ENCODE results near the gene SOX5. TPM values are rescaled to one million over a fixed set of nuclear protein-coding genes. Genes with fewer than 3 reads are reported as not detected.

The SOX5 gene
- total and polyA plus RNA-seq, 2 of the 8 experiments (the other 6 are each of a cell fraction or from before 2014, with no cell fraction given): 2.2 to 2.6 TPM

DNA sequence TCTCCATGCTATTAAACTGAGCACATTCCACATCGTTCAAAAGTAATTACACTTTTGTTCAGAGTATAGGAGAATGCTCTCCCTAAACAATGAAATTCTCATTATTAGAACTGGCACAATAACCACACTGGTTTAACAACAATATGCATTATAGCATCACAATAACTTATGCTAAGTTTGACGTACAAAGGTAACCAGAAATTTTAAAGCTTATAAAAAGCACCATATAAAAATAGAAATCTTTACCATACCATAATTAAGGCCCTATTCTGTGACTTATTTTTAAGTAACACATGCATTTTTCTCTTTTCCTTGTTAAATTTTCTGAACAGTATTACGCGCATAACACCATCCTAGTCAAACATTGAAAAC, 60.4 kb downstream of the SOX5 start (continued):
- TF ChIP-seq, protein P1, sequence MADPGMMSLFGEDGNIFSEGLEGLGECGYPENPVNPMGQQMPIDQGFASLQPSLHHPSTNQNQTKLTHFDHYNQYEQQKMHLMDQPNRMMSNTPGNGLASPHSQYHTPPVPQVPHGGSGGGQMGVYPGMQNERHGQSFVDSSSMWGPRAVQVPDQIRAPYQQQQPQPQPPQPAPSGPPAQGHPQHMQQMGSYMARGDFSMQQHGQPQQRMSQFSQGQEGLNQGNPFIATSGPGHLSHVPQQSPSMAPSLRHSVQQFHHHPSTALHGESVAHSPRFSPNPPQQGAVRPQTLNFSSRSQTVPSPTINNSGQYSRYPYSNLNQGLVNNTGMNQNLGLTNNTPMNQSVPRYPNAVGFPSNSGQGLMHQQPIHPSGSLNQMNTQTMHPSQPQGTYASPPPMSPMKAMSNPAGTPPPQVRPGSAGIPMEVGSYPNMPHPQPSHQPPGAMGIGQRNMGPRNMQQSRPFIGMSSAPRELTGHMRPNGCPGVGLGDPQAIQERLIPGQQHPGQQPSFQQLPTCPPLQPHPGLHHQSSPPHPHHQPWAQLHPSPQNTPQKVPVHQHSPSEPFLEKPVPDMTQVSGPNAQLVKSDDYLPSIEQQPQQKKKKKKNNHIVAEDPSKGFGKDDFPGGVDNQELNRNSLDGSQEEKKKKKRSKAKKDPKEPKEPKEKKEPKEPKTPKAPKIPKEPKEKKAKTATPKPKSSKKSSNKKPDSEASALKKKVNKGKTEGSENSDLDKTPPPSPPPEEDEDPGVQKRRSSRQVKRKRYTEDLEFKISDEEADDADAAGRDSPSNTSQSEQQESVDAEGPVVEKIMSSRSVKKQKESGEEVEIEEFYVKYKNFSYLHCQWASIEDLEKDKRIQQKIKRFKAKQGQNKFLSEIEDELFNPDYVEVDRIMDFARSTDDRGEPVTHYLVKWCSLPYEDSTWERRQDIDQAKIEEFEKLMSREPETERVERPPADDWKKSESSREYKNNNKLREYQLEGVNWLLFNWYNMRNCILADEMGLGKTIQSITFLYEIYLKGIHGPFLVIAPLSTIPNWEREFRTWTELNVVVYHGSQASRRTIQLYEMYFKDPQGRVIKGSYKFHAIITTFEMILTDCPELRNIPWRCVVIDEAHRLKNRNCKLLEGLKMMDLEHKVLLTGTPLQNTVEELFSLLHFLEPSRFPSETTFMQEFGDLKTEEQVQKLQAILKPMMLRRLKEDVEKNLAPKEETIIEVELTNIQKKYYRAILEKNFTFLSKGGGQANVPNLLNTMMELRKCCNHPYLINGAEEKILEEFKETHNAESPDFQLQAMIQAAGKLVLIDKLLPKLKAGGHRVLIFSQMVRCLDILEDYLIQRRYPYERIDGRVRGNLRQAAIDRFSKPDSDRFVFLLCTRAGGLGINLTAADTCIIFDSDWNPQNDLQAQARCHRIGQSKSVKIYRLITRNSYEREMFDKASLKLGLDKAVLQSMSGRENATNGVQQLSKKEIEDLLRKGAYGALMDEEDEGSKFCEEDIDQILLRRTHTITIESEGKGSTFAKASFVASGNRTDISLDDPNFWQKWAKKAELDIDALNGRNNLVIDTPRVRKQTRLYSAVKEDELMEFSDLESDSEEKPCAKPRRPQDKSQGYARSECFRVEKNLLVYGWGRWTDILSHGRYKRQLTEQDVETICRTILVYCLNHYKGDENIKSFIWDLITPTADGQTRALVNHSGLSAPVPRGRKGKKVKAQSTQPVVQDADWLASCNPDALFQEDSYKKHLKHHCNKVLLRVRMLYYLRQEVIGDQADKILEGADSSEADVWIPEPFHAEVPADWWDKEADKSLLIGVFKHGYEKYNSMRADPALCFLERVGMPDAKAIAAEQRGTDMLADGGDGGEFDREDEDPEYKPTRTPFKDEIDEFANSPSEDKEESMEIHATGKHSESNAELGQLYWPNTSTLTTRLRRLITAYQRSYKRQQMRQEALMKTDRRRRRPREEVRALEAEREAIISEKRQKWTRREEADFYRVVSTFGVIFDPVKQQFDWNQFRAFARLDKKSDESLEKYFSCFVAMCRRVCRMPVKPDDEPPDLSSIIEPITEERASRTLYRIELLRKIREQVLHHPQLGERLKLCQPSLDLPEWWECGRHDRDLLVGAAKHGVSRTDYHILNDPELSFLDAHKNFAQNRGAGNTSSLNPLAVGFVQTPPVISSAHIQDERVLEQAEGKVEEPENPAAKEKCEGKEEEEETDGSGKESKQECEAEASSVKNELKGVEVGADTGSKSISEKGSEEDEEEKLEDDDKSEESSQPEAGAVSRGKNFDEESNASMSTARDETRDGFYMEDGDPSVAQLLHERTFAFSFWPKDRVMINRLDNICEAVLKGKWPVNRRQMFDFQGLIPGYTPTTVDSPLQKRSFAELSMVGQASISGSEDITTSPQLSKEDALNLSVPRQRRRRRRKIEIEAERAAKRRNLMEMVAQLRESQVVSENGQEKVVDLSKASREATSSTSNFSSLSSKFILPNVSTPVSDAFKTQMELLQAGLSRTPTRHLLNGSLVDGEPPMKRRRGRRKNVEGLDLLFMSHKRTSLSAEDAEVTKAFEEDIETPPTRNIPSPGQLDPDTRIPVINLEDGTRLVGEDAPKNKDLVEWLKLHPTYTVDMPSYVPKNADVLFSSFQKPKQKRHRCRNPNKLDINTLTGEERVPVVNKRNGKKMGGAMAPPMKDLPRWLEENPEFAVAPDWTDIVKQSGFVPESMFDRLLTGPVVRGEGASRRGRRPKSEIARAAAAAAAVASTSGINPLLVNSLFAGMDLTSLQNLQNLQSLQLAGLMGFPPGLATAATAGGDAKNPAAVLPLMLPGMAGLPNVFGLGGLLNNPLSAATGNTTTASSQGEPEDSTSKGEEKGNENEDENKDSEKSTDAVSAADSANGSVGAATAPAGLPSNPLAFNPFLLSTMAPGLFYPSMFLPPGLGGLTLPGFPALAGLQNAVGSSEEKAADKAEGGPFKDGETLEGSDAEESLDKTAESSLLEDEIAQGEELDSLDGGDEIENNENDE (IDR thresholded peaks at IDR 0.05; ENCODE audit: insufficient replicate concordance, low read length): no peak
- TF ChIP-seq ZNF274 (IDR thresholded peaks at IDR 0.05; ENCODE audit: borderline replicate concordance, extremely low read depth, low read length) (no peak), SP2 (IDR thresholded peaks at IDR 0.05; ENCODE audit: low read length) (no peak), MAFK (IDR thresholded peaks at IDR 0.05; ENCODE audit: low read depth, low read length) (no peak)
- TF ChIP-seq, protein P2, sequence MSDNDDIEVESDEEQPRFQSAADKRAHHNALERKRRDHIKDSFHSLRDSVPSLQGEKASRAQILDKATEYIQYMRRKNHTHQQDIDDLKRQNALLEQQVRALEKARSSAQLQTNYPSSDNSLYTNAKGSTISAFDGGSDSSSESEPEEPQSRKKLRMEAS (IDR thresholded peaks at IDR 0.05): no peak
